ENCODE measurements around the gene GINS1. TPM values are rescaled to one million over a fixed set of nuclear protein-coding genes. Genes with fewer than 3 reads are reported as not detected.

The GINS1 gene
- total and polyA plus RNA-seq, 2 donors (not counting 1 experiment from before 2014, with no cell fraction given) = 0.61 to 2.0 TPM

DNA sequence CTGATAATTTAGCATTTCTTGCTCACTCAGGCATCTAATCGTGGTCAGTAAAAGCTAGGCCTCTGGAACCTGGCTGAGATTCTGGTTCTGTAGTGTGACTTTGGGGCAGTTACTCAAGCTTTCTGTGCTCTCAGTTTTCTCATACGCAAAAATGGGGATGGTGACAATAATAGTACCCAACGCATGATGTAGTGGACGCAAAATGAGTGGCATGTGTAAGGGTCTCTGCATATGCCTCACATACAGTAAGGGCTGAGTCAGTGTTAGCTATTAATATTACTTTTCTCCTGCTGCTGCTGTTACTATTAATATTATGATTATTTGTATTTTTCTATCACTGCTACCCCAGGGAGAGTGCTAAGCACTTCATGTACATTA is 686 bp downstream of the GINS1 start:
- Histone ChIP-seq H4K20me1 (ENCODE audit: control insufficient read depth, insufficient read depth, low read length, poor library complexity, severe bottlenecking) (no peaks in the 10 kb centered on the region), H3K79me2 (ENCODE audit: control insufficient read depth, insufficient read depth, low read length) (peaks cover 6% of the 10 kb centered on the region), H3K9ac (ENCODE audit: low read length) (peak overlapping the region; percentile 90), H2AFZ (ENCODE audit: insufficient read depth, low read depth, low read length, poor library complexity, severe bottlenecking) (peak overlapping the region; percentile 96), H3K27ac (ENCODE audit: low read length in 2 of 2) (peak overlapping the region in 1 of 2 donors; percentile 69), H3K4me2 (replicated peaks; ENCODE audit: low read depth, low read length, poor library complexity, severe bottlenecking) (peak overlapping the region; percentile 87), H3K27me3 (replicated peaks in 1 of 4; ENCODE audit: control extremely low read depth in 1 of 4, control insufficient read depth in 3 of 4, insufficient read depth in 4 of 4, low read length in 3 of 4) (no peaks in the 10 kb centered on the region), H3K9me3 (ENCODE audit: control extremely low read depth in 1 of 3, control insufficient read depth in 2 of 3, insufficient read depth in 1 of 3, low read length in 2 of 3) (peaks cover 2 to 9% (median 7%) of the 10 kb centered on the region in 3 donors), H3K36me3 (replicated peaks in 1 of 2; ENCODE audit: control extremely low read depth in 1 of 2, control insufficient read depth in 1 of 2, extremely low read depth in 1 of 2, insufficient read depth in 2 of 2, low read length in 1 of 2) (no peaks in the 10 kb centered on the region), H3K4me3 (ENCODE audit: control extremely low read depth in 1 of 5, extremely low read depth in 1 of 5, insufficient read depth in 1 of 5, low read depth in 2 of 5, low read length in 4 of 5) (peak overlapping the region; percentile 71 to 80 (median 74)), H3K4me1 (ENCODE audit: control insufficient read depth in 2 of 2, insufficient read depth in 2 of 2, low read length in 2 of 2) (peaks cover 5 to 6% of the 10 kb centered on the region in 2 donors)
- Mint-ChIP-seq H3K27ac (peak overlapping the region; percentile 46), H3K4me1 (peaks cover 12% of the 10 kb centered on the region), H3K4me3 (peak overlapping the region; percentile 95), H3K27me3 (no peaks in the 10 kb centered on the region), H3K9me3 (ENCODE audit: insufficient read depth) (peaks cover 6% of the 10 kb centered on the region)
- CTCF ChIA-PET = interaction anchor here (1.4 to 3.5 kb wide), 3 partner anchors 10 to 414 kb away, joined by 5 to 40 read pairs (median 10); no protein-coding TSS in a partner anchor
- TF ChIP-seq EZH2 (IDR thresholded peaks at IDR 0.05; ENCODE audit: borderline replicate concordance, insufficient read depth, low read depth, low read length, poor library complexity, severe bottlenecking) = no peak
- TF ChIP-seq, protein P1, sequence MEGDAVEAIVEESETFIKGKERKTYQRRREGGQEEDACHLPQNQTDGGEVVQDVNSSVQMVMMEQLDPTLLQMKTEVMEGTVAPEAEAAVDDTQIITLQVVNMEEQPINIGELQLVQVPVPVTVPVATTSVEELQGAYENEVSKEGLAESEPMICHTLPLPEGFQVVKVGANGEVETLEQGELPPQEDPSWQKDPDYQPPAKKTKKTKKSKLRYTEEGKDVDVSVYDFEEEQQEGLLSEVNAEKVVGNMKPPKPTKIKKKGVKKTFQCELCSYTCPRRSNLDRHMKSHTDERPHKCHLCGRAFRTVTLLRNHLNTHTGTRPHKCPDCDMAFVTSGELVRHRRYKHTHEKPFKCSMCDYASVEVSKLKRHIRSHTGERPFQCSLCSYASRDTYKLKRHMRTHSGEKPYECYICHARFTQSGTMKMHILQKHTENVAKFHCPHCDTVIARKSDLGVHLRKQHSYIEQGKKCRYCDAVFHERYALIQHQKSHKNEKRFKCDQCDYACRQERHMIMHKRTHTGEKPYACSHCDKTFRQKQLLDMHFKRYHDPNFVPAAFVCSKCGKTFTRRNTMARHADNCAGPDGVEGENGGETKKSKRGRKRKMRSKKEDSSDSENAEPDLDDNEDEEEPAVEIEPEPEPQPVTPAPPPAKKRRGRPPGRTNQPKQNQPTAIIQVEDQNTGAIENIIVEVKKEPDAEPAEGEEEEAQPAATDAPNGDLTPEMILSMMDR (IDR thresholded peaks at IDR 0.05) = no peak
- intact Hi-C loops (cut with micrococcal nuclease) = loop anchor here (5.0 kb wide), 1 partner anchor 161 kb away; the partner anchor contains the start of gene PYGB
- no peak for DNase-seq
- 0% methylated on average over 1 of the region's 4 CpGs for WGBS (ENCODE audit: insufficient coverage)
- POLR2A ChIA-PET = interaction anchor here (0.7 to 1.3 kb wide), 2 partner anchors 9 to 17 kb away, joined by 3 read pairs; partner anchors contain the start of gene ABHD12
- no peak for ATAC-seq (ENCODE audit: low read depth)

- Histone ChIP-seq H3K36me3 (replicated peaks in 1 of 2; ENCODE audit: control extremely low read depth in 1 of 2, control insufficient read depth in 1 of 2, extremely low read depth in 1 of 2, insufficient read depth in 2 of 2, low read length in 1 of 2) (no peaks in the 10 kb centered on the region), H3K9me3 (ENCODE audit: control extremely low read depth in 1 of 3, control insufficient read depth in 2 of 3, insufficient read depth in 1 of 3, low read length in 2 of 3) (peaks cover 2% of the 10 kb centered on the region in 3 donors), H3K9ac (ENCODE audit: low read length) (no peak overlapping the region), H3K27ac (ENCODE audit: low read length in 2 of 2) (no peak overlapping the region), H3K4me2 (replicated peaks; ENCODE audit: low read depth, low read length, poor library complexity, severe bottlenecking) (no peak overlapping the region), H3K4me3 (ENCODE audit: control extremely low read depth in 1 of 5, extremely low read depth in 1 of 5, insufficient read depth in 1 of 5, low read depth in 2 of 5, low read length in 4 of 5) (no peak overlapping the region), H3K27me3 (replicated peaks in 1 of 4; ENCODE audit: control extremely low read depth in 1 of 4, control insufficient read depth in 3 of 4, insufficient read depth in 4 of 4, low read length in 3 of 4) (no peaks in the 10 kb centered on the region), H2AFZ (ENCODE audit: insufficient read depth, low read depth, low read length, poor library complexity, severe bottlenecking) (no peak overlapping the region), H3K79me2 (ENCODE audit: control insufficient read depth, insufficient read depth, low read length) (peaks cover 6% of the 10 kb centered on the region), H3K4me1 (ENCODE audit: control insufficient read depth in 2 of 2, insufficient read depth in 2 of 2, low read length in 2 of 2) (peaks cover 5 to 6% of the 10 kb centered on the region in 2 donors), H4K20me1 (ENCODE audit: control insufficient read depth, insufficient read depth, low read length, poor library complexity, severe bottlenecking) (no peaks in the 10 kb centered on the region)
- CTCF ChIA-PET = interaction anchor here (3.5 kb wide), 1 partner anchor 11 kb away, joined by 40 read pairs; no protein-coding TSS in a partner anchor
- Mint-ChIP-seq H3K4me3 (peak overlapping the region; percentile 20), H3K27ac (no peak overlapping the region), H3K4me1 (peaks cover 12% of the 10 kb centered on the region), H3K9me3 (ENCODE audit: insufficient read depth) (no peaks in the 10 kb centered on the region), H3K27me3 (no peaks in the 10 kb centered on the region)
- DNase-seq = no peak
- TF ChIP-seq, protein P1 (IDR thresholded peaks at IDR 0.05) = no peak
- TF ChIP-seq EZH2 (IDR thresholded peaks at IDR 0.05; ENCODE audit: borderline replicate concordance, insufficient read depth, low read depth, low read length, poor library complexity, severe bottlenecking) = no peak
- WGBS (ENCODE audit: insufficient coverage) = 99% methylated on average over 4 of the region's 5 CpGs
- POLR2A ChIA-PET = no interaction called here
- no peak for ATAC-seq (ENCODE audit: low read depth)
- intact Hi-C loops (cut with micrococcal nuclease) = loop anchor here (5.0 kb wide), 1 partner anchor 162 kb away; the partner anchor contains the start of gene PYGB
Measured at GRCh38 chr20:25408890-25409289, 1.4 kb downstream of the GINS1 start.

Data from B cell (primary cell).